Smooth muscle cell (in vitro differentiated cells): ENCODE measurements around the gene DNPH1. TPM values are rescaled to one million over a fixed set of nuclear protein-coding genes. Genes with fewer than 3 reads are reported as not detected.

Experiments
- DNase-seq: peaks from one replicate; lab custom pipeline; 2025; ENCODE audit not compliant: unreplicated experiment; lab: John Stamatoyannopoulos, UW
- H2AFZ ChIP-seq: fragments of 200-600 bp; sonication (generic); 2 replicates; pipeline ENCODE4 v1.6.0; 2016; ENCODE audit warnings: antibody characterized with exemption, low read depth, mild to moderate bottlenecking
- H3F3A ChIP-seq: fragments of 200-600 bp; sonication (generic); 2 replicates; pipeline ENCODE4 v1.6.0; 2017; ENCODE audit warnings: antibody characterized with exemption, low read depth
- H3K27ac ChIP-seq: fragments of 200-600 bp; sonication (generic); 2 replicates; pipeline ENCODE4 v1.5.1; 2016; ENCODE audit warnings: low read depth, mild to moderate bottlenecking
- H3K27me3 ChIP-seq: fragments of 200-600 bp; sonication (generic); 2 replicates; pipeline ENCODE4 v1.6.1; 2016; ENCODE audit warnings: low read depth, mild to moderate bottlenecking
- H3K36me3 ChIP-seq: fragments of 200-600 bp; sonication (generic); 2 replicates; pipeline ENCODE4 v1.5.1; 2016; ENCODE audit warnings: low read depth
- H3K4me1 ChIP-seq: fragments of 200-600 bp; sonication (generic); 2 replicates; pipeline ENCODE4 v1.5.1; 2016; ENCODE audit warnings: low read depth
- H3K4me2 ChIP-seq: fragments of 200-600 bp; sonication (generic); 2 replicates; pipeline ENCODE4 v1.6.0; 2016; ENCODE audit warnings: mild to moderate bottlenecking
- H3K4me3 ChIP-seq: fragments of 200-600 bp; sonication (generic); 2 replicates; pipeline ENCODE4 v1.5.1; 2016; ENCODE audit warnings: mild to moderate bottlenecking
- H3K79me2 ChIP-seq: fragments of 200-600 bp; sonication (generic); 2 replicates; pipeline ENCODE4 v1.6.0; 2016; ENCODE audit warnings: low read depth, mild to moderate bottlenecking
- H3K9ac ChIP-seq: fragments of 200-600 bp; sonication (generic); 2 replicates; pipeline ENCODE4 v1.6.0; 2016; ENCODE audit warnings: low read depth
- H3K9me3 ChIP-seq: fragments of 200-600 bp; sonication (generic); replicated peaks from 2 replicates; pipeline ENCODE4 v1.5.1; 2016; ENCODE audit warnings: low read depth
- H4K20me1 ChIP-seq: fragments of 200-600 bp; sonication (generic); 2 replicates; pipeline ENCODE4 v1.6.0; 2016; ENCODE audit warnings: low read depth
- CTCF ChIP-seq: fragments of 200-600 bp; sonication (generic); IDR thresholded peaks from 2 replicates; pipeline ENCODE4 v1.5.1; 2017; ENCODE audit warnings: borderline replicate concordance, mild to moderate bottlenecking, antibody characterized with exemption; ENCODE audit not compliant: insufficient read depth, poor library complexity, severe bottlenecking
- WGBS: methylation state at CpG from one replicate; pipeline ENCODE4 v1.1.7; 2016; ENCODE audit warnings: low lambda C conversion rate; 5-methylcytosine and 5-hydroxymethylcytosine counted together
- polyA plus RNA-seq: library from polyadenylated mRNA; unstranded; fragments of >200 nt; fragmentation: Nextera tagmentation; extraction: Ambion mirVana; gene quantifications from 2 replicates; pipeline ENCODE4 v1.2.1, GENCODE V29; 2016
- total RNA-seq: library from RNA; depleted of rRNA; stranded (reverse); fragments of >200 nt; gene quantifications from 2 replicates; pipeline ENCODE4 v1.2.3, GENCODE V29; 2014

DNPH1 gene
- total and polyA plus RNA-seq, 2 experiments from 2014 or later, result 33.8 to 82.1 TPM

- no peak for DNase-seq
- Histone ChIP-seq H4K20me1 (no peaks in the 10 kb centered on the region), H3K4me3 (no peak overlapping the region), H3F3A (no peaks in the 10 kb centered on the region), H3K27ac (no peak overlapping the region), H3K9me3 (no peaks in the 10 kb centered on the region), H3K4me1 (peaks cover 10% of the 10 kb centered on the region), H3K36me3 (no peaks in the 10 kb centered on the region), H3K4me2 (no peak overlapping the region), H3K9ac (no peak overlapping the region), H2AFZ (no peak overlapping the region), H3K27me3 (peaks cover 69% of the 10 kb centered on the region), H3K79me2 (no peaks in the 10 kb centered on the region)
- TF ChIP-seq CTCF, result no peak
These were observed 19.5 kb upstream of the DNPH1 start for GRCh38 chr6:43248791-43249190.

GRCh38 chr6:43248101-43248500 is 18.8 kb upstream of the DNPH1 start:
- no peak for DNase-seq
- Histone ChIP-seq H3K9ac (no peak overlapping the region), H3K9me3 (no peaks in the 10 kb centered on the region), H3K79me2 (no peaks in the 10 kb centered on the region), H2AFZ (no peak overlapping the region), H3K27me3 (peaks cover 76% of the 10 kb centered on the region), H3K36me3 (no peaks in the 10 kb centered on the region), H3F3A (no peaks in the 10 kb centered on the region), H3K4me1 (peaks cover 10% of the 10 kb centered on the region), H3K4me3 (no peak overlapping the region), H4K20me1 (no peaks in the 10 kb centered on the region), H3K27ac (no peak overlapping the region), H3K4me2 (peak overlapping the region; percentile 90)
- whole genome bisulfite sequencing, result 42% methylated on average over 3 of the region's 3 CpGs
- TF ChIP-seq CTCF, result no peak

GRCh38 chr6:43247114-43247999 is 18.1 kb upstream of the DNPH1 start:
- Histone ChIP-seq H4K20me1 (no peaks in the 10 kb centered on the region), H3K27ac (no peak overlapping the region), H3K9ac (no peak overlapping the region), H2AFZ (peak overlapping the region; percentile 54), H3K79me2 (no peaks in the 10 kb centered on the region), H3F3A (no peaks in the 10 kb centered on the region), H3K4me2 (peak overlapping the region; percentile 90), H3K36me3 (no peaks in the 10 kb centered on the region), H3K4me1 (peaks cover 10% of the 10 kb centered on the region), H3K27me3 (peaks cover 83% of the 10 kb centered on the region), H3K4me3 (peak overlapping the region; percentile 55), H3K9me3 (no peaks in the 10 kb centered on the region)
- no peak for TF ChIP-seq CTCF
- no peak for DNase-seq
- 4% methylated on average over 46 of the region's 46 CpGs for WGBS
